Inflammatory macrophage treated with lipopolysaccharide for 1 hour (primary cell): ENCODE measurements around the gene ABCB1.
"Not testable (repeated sequence)": the region's sequence is repeated elsewhere in the genome, so short reads cannot be mapped to it uniquely, and the experiment has no call there.

Experiments
- DNase-seq, 2 donors: peaks; one replicate each; pipeline ENCODE4 v3.0.0-alpha.2; 2020 to 2022

ABCB1 gene

GRCh38 chr7:87511510-87511909, 89.2 kb downstream of the ABCB1 start:
- no peak for DNase-seq

DNA sequence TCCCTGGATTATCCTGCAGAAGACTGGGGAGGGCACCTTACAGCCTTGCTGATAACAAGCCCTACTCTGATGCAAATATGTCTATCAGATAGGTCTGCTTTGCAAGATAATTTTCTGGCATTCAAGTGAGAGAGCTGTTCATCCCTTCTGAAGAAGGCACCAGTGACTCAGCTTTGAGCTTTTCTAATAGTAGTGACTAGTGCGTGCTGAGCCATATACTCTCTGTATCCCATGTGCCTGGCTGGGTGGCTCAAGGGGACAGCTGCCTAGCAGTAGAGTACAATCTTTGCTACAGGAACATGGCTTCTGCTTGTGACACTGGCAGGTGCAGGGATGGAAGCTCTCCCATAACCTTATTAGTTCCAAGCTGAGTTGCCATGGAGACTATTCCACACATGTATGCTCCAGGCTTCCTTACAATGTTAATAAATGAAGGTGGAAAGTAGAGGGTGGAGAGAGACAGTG, 90.2 kb downstream of the ABCB1 start:
- no peak for DNase-seq

- DNase-seq: no peak
These were observed 93.2 kb downstream of the ABCB1 start for GRCh38 chr7:87507446-87507845.

GRCh38 chr7:87506246-87507180, 94.2 kb downstream of the ABCB1 start:
- peak; percentile 4 to 16 for DNase-seq

- DNase-seq: no peak
These were observed 95.0 kb downstream of the ABCB1 start for GRCh38 chr7:87505557-87506245.

- DNase-seq: no peak
These were observed 95.6 kb downstream of the ABCB1 start for GRCh38 chr7:87505122-87505521.

DNA sequence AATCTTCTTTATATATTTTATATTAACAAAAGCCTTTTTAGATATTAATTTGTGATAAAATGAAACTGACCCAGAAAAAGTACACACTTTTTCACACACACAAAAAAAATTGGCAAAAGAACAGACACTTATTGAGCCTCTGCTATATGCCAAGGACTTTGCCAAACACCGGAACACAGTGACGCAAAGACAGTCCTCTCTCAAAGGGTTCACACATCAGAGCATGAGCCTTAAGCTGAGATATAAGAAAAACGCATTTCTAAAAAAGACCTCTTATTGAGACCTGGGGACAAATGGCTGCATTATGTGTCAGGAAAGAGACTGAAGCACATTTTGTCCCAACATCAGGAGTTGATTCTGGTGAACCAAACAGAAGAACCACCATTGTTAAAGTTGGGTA, 101.2 kb downstream of the ABCB1 start:
- DNase-seq: no peak

- no peak for DNase-seq
These were observed 101.8 kb downstream of the ABCB1 start for GRCh38 chr7:87498893-87499292.

DNA sequence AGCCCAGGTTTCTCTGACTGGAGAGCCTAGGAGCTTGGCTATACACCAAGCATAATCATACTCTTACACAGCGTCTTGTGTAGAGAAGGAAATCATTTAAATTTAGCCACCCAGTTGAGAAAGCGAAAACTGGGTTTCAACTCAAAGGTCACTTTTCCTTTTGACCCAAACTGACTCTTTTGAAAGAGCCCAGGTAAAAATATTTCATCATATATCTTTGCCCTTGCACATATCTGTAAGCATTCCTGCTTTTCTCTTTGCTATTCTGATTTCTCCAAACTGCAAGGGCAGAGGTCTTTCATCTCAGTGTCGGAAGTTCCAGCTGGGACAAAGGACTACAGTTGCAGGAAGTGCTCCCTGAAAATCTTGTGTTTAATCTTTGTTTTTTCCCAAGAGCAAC, 103.2 kb downstream of the ABCB1 start:
- DNase-seq: no peak

- DNase-seq: no peak
These were observed 105.3 kb downstream of the ABCB1 start for GRCh38 chr7:87495366-87495765.

DNA sequence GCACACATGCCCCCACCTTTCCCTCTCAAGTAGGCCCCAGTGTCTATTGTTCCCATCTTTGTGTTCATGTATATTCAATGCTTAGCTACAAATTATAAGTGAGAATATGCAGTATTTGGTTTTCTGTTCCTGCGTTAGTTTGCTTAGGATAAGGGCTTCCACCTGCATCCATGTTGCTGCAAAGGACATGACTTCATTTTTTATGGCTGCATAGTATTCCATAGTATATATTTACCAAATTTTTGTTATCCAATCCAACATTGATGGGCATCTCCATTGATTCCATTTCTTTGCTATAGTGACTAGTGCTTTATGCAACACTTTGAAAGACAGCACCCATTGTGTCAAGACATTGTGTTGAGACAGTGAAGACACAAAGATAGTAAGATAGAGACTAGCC, 106.2 kb downstream of the ABCB1 start:
- DNase-seq: no peak

- no peak for DNase-seq
These were observed 117.6 kb downstream of the ABCB1 start for GRCh38 chr7:87483131-87483530.

GRCh38 chr7:87482115-87482514, 118.6 kb downstream of the ABCB1 start:
- no peak for DNase-seq

DNA sequence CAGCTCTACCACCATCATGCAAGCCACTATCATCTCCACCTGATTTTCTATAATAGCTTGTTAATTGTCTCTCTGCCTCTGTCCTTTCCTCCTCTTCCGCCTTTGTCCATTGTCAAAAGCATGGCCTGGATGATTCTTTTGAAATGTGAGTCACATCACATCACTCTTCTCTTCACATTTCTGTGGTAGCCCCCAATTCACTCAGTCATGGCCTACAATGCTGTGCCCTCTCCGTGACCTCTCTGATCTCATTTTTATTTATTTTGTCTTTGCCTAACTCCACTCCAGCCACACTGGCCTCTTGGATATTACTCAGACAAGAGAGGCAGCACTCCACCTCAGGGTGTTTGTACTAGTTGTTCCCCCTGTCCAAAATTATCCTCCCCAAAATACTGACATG, 120.3 kb downstream of the ABCB1 start:
- DNase-seq: no peak

GRCh38 chr7:87479951-87480350, 120.7 kb downstream of the ABCB1 start:
- no peak for DNase-seq

- no peak for DNase-seq
These were observed 124.5 kb downstream of the ABCB1 start for GRCh38 chr7:87476179-87476557.

DNA sequence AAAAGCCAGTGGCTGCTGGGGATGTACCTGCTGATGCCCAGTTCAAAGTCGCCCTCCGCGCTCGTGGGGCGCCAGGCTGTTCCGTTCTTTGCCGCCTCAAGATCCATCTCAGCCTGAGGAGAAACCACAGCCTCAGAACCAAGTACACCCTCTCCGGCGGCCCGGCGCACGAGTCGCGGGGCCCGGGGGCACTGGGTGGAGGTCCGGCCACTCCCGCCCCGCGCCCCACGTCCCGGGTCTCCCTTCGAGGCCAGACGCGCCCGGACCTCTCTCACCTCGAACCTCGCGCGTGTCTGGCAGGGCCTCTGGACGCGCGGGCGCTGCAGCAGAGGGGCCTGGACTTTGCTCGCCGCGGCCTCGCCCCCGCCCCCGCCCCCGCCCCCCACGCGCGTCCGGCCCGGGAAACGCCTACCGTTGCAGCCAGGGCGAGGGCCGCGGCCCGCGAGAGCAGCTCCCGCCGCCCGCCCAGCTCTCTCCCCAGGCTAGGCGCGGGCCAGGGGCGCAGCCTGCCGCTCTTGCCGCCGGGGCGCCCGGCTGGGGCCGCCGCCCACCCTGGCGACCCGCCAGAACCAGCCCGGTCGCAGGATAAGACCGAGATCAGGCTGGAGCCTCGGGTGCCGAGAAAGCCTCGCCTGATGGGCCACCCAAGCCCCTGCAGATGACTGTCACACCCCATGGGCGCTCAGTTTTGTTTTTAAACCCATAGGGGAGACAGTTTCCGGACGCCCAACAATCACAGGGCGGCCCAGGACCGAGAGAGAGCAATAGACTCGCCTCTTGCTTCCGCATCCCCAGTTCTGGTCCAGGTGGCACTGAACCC, 125.1 kb downstream of the ABCB1 start, which contains the start of gene ABCB4:
Gene ABCB4 (minus strand): TSS at position 322 of the 820 bp plus-strand sequence. CDS start 215 bp downstream, at position 107.
- DNase-seq: no peak

- peak; percentile 83 to 88 for DNase-seq
These were observed 125.9 kb downstream of the ABCB1 start for GRCh38 chr7:87474533-87475358.

- peak; percentile 11 to 47 for DNase-seq
These were observed 126.7 kb downstream of the ABCB1 start for GRCh38 chr7:87473986-87474385.

DNA sequence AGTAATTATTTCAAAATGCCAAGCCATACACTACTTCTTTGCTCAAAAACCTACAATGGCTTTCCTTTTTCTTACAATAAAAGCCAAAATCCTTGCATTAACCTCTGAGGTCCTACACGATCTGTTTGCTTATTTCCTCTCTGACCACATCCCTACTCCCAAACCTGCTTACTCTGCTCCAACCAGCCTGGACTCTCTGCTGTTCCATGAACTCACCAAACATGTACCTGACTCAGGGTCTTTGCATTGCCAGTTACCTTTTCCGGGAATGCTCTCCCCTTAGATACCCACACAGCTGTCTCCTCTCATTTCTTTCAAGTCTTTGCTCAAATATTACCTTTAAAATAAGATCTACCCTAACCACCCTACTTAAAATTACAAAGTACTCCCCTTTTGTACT, 127.5 kb downstream of the ABCB1 start:
- no peak for DNase-seq

DNA sequence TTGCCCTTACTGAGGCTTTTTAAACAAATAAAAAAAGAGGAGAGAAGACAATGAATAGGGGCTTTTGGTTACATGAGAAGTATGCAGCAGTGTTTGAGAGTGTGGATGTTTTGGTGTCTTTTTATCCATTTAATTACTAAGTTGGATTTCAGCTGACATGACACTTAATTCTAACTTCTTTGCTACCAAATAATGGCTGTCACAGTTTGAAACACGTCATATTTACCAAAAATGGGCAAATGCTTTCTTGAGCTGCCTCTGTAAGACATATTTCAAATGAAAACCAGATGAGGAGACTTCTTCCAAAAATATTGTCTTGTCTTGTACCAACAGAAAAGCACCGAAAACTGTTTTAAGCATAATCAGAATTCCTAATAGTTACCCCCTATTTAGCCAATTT, 129.2 kb downstream of the ABCB1 start:
- DNase-seq: no peak

- DNase-seq: not testable (repeated sequence)
These were observed 131.5 kb downstream of the ABCB1 start for GRCh38 chr7:87469204-87469603.
